Stimulated activated CD4-positive, alpha-beta T cell treated with anti-CD3 and anti-CD28 coated beads, TNF-alpha, amount 100 ng/mL, for 4 hours (primary cell): ENCODE measurements around the gene LCNL1.
A peak's percentile ranks its signal among the peaks of the same experiment; 100 is the strongest.

Experiments
- DNase-seq, 3 experiments: peaks; one replicate each; pipeline ENCODE4 v3.0.0-alpha.2; 2020; ENCODE audit warnings: low read depth in 3 of 3

LCNL1 gene

GRCh38 chr9:136947028-136947891, 35.5 kb upstream of the LCNL1 start:
- no peak for DNase-seq

GRCh38 chr9:136947955-136948510, 34.8 kb upstream of the LCNL1 start:
- DNase-seq = no peak

GRCh38 chr9:136949239-136949816, 33.5 kb upstream of the LCNL1 start:
- DNase-seq = no peak

- peak; percentile 93 to 96 (median 93) for DNase-seq
Observed at GRCh38 chr9:136949817-136950655, 32.8 kb upstream of the LCNL1 start.

GRCh38 chr9:136950656-136951276, 32.0 kb upstream of the LCNL1 start:
- DNase-seq = no peak

- DNase-seq = no peak
Observed at GRCh38 chr9:136951541-136952320, 31.1 kb upstream of the LCNL1 start, which contains the start of gene LCN12. LCN12 (plus strand) TSS chr9:136952273; CDS start chr9:136952328, 55 bp downstream.

- DNase-seq = no peak
Observed at GRCh38 chr9:136952321-136952850, 30.4 kb upstream of the LCNL1 start.

GRCh38 chr9:136952876-136953770, 29.7 kb upstream of the LCNL1 start:
- no peak for DNase-seq

GRCh38 chr9:136953771-136954269, 29.0 kb upstream of the LCNL1 start:
- no peak for DNase-seq

- DNase-seq = no peak
Observed at GRCh38 chr9:136954270-136955083, 28.3 kb upstream of the LCNL1 start.

- no peak for DNase-seq
Observed at GRCh38 chr9:136955202-136955942, 27.4 kb upstream of the LCNL1 start.

- no peak for DNase-seq
Observed at GRCh38 chr9:136955943-136956335, 26.9 kb upstream of the LCNL1 start.

GRCh38 chr9:136956604-136957003, 26.2 kb upstream of the LCNL1 start:
- no peak for DNase-seq

GRCh38 chr9:136957461-136957860, 25.3 kb upstream of the LCNL1 start:
- no peak for DNase-seq

- no peak for DNase-seq
Observed at GRCh38 chr9:136957901-136958300, 24.9 kb upstream of the LCNL1 start.

GRCh38 chr9:136958473-136958872, 24.3 kb upstream of the LCNL1 start:
- DNase-seq = no peak
